Stimulated activated CD4-positive, alpha-beta T cell treated with anti-CD3 and anti-CD28 coated beads, Interleukin-15, amount 100 ng/mL, for 24 hours (primary cell): ENCODE data around the gene RAB35.
"Not testable (repeated sequence)": the region's sequence is repeated elsewhere in the genome, so short reads cannot be mapped to it uniquely, and the experiment has no call there.

Source experiments
- DNase-seq: peaks from one replicate; pipeline ENCODE4 v3.0.0-alpha.2; 2020

The RAB35 gene

GRCh38 chr12:120054293-120054692, 62.3 kb downstream of the RAB35 start:
- no peak for DNase-seq

GRCh38 chr12:120051535-120051934, 65.0 kb downstream of the RAB35 start:
- no peak for DNase-seq

- no peak for DNase-seq
Observed at GRCh38 chr12:120049426-120049825, 67.1 kb downstream of the RAB35 start.

GRCh38 chr12:120048263-120048662, 68.3 kb downstream of the RAB35 start:
- no peak for DNase-seq

- no peak for DNase-seq
Observed at GRCh38 chr12:120047072-120047471, 69.5 kb downstream of the RAB35 start.

- DNase-seq = not testable (repeated sequence)
Observed at GRCh38 chr12:120045367-120045766, 71.2 kb downstream of the RAB35 start.
